HG03469 (cell line): ENCODE measurements around the gene NPY4R2.
"Not testable (repeated sequence)": the region's sequence is repeated elsewhere in the genome, so short reads cannot be mapped to it uniquely, and the experiment has no call there.

Experiments
- ATAC-seq: cut with Tn5 transposase; IDR thresholded peaks from one replicate; pipeline ENCODE4 v1.9.1; 2021; ENCODE audit warnings: mild to moderate bottlenecking, moderate library complexity, moderate number of reproducible peaks; ENCODE audit not compliant: unreplicated experiment

Gene NPY4R2

GRCh38 chr10:47928225-47928624 is 9.8 kb downstream of the NPY4R2 start:
- not testable (repeated sequence) for ATAC-seq

- not testable (repeated sequence) for ATAC-seq
Observed at GRCh38 chr10:47932824-47933223, 14.4 kb downstream of the NPY4R2 start.

GRCh38 chr10:47933462-47933861 is 15.0 kb downstream of the NPY4R2 start:
- ATAC-seq: not testable (repeated sequence)

GRCh38 chr10:47936772-47937228 is 18.3 kb downstream of the NPY4R2 start:
- ATAC-seq: not testable (repeated sequence)

GRCh38 chr10:47937634-47938033 is 19.2 kb downstream of the NPY4R2 start:
- ATAC-seq: not testable (repeated sequence)

- not testable (repeated sequence) for ATAC-seq
Observed at GRCh38 chr10:47940821-47941220, 22.4 kb downstream of the NPY4R2 start.

GRCh38 chr10:47941379-47941778 is 22.9 kb downstream of the NPY4R2 start:
- ATAC-seq: not testable (repeated sequence)

GRCh38 chr10:47942351-47943019 is 24.0 kb downstream of the NPY4R2 start:
- ATAC-seq: not testable (repeated sequence)

- not testable (repeated sequence) for ATAC-seq
Observed at GRCh38 chr10:47943328-47943727, 24.9 kb downstream of the NPY4R2 start.

- not testable (repeated sequence) for ATAC-seq
Observed at GRCh38 chr10:47947424-47947823, 29.0 kb downstream of the NPY4R2 start.

- ATAC-seq: not testable (repeated sequence)
Observed at GRCh38 chr10:47957158-47957557, 38.7 kb downstream of the NPY4R2 start.

GRCh38 chr10:47959677-47960076 is 41.2 kb downstream of the NPY4R2 start:
- not testable (repeated sequence) for ATAC-seq

- ATAC-seq: not testable (repeated sequence)
Observed at GRCh38 chr10:47960699-47961098, 42.2 kb downstream of the NPY4R2 start.

GRCh38 chr10:47962785-47963184 is 44.3 kb downstream of the NPY4R2 start:
- ATAC-seq: not testable (repeated sequence)

GRCh38 chr10:47964280-47965063 is 46.0 kb downstream of the NPY4R2 start:
- ATAC-seq: not testable (repeated sequence)

GRCh38 chr10:47968988-47969387 is 50.5 kb downstream of the NPY4R2 start:
- peak; percentile 85 for ATAC-seq

- not testable (repeated sequence) for ATAC-seq
Observed at GRCh38 chr10:47970047-47970446, 51.6 kb downstream of the NPY4R2 start.

GRCh38 chr10:47971598-47971997 is 53.1 kb downstream of the NPY4R2 start:
- ATAC-seq: not testable (repeated sequence)

- ATAC-seq: not testable (repeated sequence)
Observed at GRCh38 chr10:47972077-47972476, 53.6 kb downstream of the NPY4R2 start.
